ENCODE measurements around the gene EXOC4.

DNA sequence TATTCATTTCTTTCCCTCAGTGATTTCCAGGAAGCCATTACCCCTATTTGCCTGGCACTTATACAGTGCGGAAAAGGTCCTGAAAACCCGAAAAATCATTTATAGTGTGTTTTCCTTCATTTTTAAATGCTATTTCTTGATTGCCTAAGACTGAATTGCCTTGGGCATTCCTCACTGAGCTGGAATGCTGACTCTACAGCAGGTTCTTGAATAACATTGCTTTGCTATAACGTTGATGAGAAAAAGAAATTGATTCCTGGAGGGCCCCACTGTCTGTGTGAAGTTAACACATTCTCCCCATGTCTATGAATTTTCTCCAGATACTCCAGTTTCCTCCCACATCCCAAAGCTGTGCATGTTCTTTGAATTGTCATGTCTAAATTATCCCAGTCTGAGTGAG lies 308.5 kb downstream of the EXOC4 start:
- TF ChIP-seq POLR2A (IDR thresholded peaks at IDR 0.05) (no peak), CTCF (IDR thresholded peaks at IDR 0.05) (no peak)
